NCI-H2029 (cell line): ENCODE measurements around the gene ANKRD2.

Experiments used
- DNase-seq: peaks from one replicate; lab custom pipeline; 2025; lab: John Stamatoyannopoulos, UW

Gene ANKRD2

GRCh38 chr10:97596101-97597082 is 23.8 kb downstream of the ANKRD2 start:
- DNase-seq: no peak

- DNase-seq: no peak
Observed at GRCh38 chr10:97597778-97598177, 25.2 kb downstream of the ANKRD2 start.

- no peak for DNase-seq
Observed at GRCh38 chr10:97598407-97599271, 26.1 kb downstream of the ANKRD2 start.

GRCh38 chr10:97599272-97599619 is 26.7 kb downstream of the ANKRD2 start:
- no peak for DNase-seq

DNA sequence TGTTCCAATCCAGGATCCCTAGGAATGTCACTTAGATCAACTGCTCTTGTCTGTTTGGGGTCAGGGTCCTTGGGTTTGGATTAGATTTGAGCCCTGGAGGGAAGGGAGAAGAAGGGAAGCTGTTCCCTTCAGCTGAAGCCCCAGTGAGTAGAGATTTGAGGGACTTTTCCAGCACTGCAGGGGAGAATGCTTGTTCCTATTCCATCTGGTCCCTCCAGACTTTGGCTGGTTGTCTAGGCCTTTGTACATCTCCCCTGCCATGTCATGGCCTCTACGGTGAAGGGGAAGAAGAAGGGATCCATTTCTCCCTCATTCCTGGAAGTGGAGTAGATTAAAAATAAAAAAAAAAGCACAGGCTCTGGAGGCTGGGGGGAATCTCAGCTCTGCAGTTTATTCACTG is 28.0 kb downstream of the ANKRD2 start:
- DNase-seq: no peak

GRCh38 chr10:97601268-97602215 is 29.0 kb downstream of the ANKRD2 start:
- no peak for DNase-seq

DNA sequence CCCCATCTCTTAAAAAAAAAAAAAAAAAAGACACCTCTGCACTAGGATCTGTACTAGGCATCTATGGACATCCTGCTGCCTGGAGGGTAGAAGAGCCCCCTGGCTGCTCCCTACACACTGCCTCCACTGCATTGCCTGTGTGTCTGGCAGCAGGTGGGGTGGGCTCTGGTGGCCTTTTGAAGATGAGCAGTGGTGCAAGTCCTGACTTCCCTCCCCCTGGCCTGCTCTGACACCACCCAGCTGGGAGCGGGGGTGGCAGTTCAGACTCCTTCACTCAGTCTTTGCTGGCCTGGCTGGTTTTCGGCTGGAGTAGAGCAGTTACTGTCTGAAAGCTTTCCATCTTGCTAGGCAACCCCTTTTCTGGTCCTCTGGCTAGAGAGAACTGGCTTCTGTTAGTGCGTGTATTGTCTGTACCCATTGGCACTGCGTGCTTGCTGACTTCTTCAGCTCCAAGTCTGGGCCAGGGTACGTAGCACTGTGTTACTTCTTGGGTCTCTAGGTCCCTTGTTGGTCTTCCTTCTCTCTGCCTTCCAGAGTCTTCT is 34.6 kb downstream of the ANKRD2 start:
- DNase-seq: no peak

GRCh38 chr10:97608991-97609561 is 36.5 kb downstream of the ANKRD2 start:
- DNase-seq: no peak

DNA sequence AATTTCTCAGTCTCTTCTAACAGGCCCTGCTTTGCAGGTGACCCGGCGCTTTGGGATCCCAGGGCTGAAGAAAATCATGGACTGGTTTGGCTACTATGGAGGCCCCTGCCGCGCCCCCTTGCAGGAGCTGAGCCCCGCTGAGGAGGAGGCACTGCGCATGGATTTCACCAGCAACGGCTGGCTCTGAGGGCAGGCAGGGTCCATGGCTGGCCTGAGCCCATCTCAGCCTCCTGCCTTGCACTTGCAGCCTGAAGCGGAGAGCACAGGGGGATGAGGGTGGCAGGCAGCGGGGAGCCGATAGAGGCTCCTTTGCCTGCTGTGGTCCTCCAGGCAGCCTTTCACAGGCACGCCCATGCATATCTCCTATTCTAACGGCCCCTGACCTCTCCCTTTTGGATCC is 38.9 kb downstream of the ANKRD2 start:
- no peak for DNase-seq

GRCh38 chr10:97612386-97612785 is 39.8 kb downstream of the ANKRD2 start:
- no peak for DNase-seq

- DNase-seq: no peak
Observed at GRCh38 chr10:97618285-97618684, 45.7 kb downstream of the ANKRD2 start.

DNA sequence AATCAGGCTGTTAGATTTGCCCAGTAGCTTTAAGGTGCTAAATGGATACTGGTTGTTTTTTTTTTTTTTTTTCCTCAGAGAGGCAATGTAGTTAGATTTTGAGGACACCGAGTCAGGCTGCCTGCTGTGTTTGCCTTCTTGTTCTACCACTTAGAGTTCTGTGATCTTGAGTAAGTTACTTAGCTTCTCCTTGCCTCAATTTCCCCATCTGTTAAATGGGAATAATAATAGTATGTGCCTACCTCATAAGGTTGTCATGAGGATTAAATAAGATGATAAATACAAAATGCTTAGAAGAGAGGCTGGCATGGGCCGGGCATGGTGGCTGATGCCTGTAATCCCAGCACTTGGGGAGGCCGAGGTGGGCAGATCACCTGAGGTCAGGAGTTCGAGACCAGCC is 46.2 kb downstream of the ANKRD2 start:
- DNase-seq: no peak

DNA sequence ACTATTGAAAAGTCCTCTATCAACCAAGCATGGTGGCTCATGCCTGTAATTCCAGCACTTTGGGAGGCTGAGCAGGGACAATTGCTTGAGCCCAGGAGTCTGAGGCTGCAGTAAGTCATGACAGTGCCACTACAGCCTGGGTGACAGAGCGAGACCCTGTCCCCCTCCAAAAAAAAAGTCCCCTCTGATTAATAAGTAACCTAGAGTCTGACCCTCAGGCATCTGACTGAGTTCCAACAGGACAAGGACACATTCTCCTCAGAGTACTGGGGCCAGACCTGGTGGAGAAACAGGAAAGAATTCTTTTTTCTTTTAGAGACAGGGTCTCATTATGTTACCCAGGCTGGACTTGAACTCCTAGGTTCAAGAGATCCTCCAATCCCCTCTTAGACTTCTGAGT is 50.7 kb downstream of the ANKRD2 start:
- DNase-seq: no peak

GRCh38 chr10:97627731-97628130 is 55.2 kb downstream of the ANKRD2 start:
- no peak for DNase-seq

DNA sequence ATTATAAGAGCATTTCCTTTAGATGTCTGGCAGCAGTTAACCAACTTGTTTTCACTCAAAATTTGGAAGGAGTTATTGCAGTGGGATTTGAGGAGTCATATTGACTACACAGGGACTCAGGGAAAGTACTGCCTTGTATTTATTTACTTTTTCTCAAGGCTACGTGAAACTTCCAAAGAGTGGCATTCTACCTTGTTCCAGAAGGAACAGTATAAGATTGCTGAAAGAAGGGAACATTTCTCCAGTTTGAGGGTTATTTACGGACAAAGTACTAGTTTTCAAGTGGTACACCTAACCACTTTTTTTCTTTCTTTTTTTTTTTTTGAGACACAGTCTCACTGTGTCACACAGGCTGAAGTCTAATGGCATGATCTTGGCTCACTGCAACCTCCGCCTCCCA is 55.6 kb downstream of the ANKRD2 start:
- no peak for DNase-seq

DNA sequence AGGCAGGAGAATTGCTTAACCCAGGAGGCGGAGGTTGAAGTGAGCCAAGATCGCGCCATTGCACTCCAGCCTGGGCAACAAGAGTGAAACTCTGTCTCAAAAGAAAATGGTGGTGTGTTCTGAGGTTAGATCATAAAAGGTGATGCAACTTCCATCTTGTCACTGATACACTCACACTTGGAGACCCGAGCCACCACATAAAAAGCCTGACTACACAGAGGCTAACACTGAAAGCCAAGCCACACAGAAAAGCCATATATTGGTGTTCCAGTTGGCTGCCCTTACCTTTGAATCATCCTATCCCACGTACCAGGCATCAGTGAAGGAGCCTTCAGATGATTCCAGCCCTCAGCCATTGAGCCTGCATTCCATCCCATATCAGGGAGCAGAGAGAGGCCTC is 56.7 kb downstream of the ANKRD2 start:
- no peak for DNase-seq

- no peak for DNase-seq
Observed at GRCh38 chr10:97631098-97631497, 58.5 kb downstream of the ANKRD2 start.

- peak; percentile 82 for DNase-seq
Observed at GRCh38 chr10:97632949-97633884, 60.6 kb downstream of the ANKRD2 start, which contains the start of gene MORN4. TSS of gene MORN4 (minus strand) at chr10:97633500. CDS start at chr10:97619653, 13,847 bp downstream.
